Measurements from ENCODE around the gene GARIN6.
"Not testable (repeated sequence)": the region's sequence is repeated elsewhere in the genome, so short reads cannot be mapped to it uniquely, and the experiment has no call there.

The GARIN6 gene

DNA sequence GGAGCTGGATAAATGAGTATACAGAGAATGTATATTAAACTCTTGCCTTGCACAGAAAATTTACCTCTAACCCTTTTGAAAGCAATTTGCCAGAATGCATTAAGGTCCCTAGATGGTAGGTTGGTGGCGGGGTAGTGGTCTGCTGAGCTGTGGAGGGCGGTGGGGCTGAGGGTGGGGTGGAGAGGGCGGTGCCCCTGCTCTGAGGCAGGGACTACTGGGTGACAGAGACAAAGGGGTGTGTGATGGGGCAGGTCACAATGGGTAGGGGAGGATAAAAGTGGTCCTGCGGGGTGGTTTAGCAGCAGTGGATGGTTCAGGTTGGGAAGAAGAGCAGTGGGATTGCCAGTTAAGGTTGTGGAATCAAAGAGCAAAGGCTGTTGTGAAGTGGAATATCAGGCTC, at the start of gene GARIN6:
TSS of gene GARIN6 (plus strand) at position 301 of the 400 bp plus-strand sequence. CDS start 422 bp downstream, outside the sequence.
- Mint-ChIP-seq H3K4me3 (no peak within 1 kb of the TSS), H3K27ac (no peak within 1 kb of the TSS), H3K4me1 (ENCODE audit: low read depth) (no peaks in the 10 kb centered on the region), H3K36me3 (ENCODE audit: low read depth) (no peaks in the 10 kb centered on the region), H3K9me3 (no peaks in the 10 kb centered on the region), H3K27me3 (no peaks in the 10 kb centered on the region)

DNA sequence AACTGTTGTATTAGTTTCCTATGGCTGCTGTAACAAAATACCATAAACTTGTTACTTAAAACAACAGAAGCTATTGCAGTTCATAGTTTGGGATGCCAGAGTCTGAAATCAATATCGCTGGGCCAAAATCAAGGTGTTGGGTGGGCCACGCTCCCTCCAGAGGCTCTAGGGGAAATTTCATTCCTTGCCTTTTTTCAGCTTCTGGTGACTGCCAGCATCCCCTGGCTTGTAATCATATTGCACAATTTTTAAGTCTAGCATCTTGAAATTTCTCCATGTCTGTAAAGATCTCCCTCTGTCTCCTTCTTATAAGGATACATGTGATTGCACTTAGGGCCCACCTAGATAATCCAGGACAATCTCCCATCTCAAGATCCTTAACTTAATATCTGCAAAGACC, 48.8 kb upstream of the GARIN6 start:
- Mint-ChIP-seq H3K27me3 (no peaks in the 10 kb centered on the region), H3K4me1 (ENCODE audit: low read depth) (no peaks in the 10 kb centered on the region), H3K27ac (no peak overlapping the region), H3K36me3 (ENCODE audit: low read depth) (no peaks in the 10 kb centered on the region), H3K9me3 (no peaks in the 10 kb centered on the region), H3K4me3 (no peak overlapping the region)

DNA sequence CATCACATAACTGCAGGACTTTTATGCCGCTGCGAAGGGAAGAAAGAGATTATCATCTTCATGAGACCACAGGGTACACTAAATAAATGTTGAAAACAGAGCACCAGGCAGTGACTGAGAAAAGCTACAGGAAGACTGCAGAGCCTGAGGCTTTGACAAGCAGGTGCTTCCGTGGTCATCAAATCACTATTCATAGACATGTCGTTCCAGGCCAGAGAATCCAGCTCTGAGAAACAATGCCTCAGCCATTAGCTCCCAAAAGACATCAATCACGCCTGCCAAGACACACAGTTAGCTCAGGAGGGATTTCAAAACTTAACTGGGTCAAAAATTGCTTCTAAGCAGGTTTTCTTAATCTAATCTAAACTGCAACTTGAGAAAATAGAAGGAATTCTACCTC, 47.2 kb upstream of the GARIN6 start:
- Mint-ChIP-seq H3K36me3 (ENCODE audit: low read depth) (no peaks in the 10 kb centered on the region), H3K27ac (no peak overlapping the region), H3K27me3 (no peaks in the 10 kb centered on the region), H3K4me1 (ENCODE audit: low read depth) (no peaks in the 10 kb centered on the region), H3K4me3 (no peak overlapping the region), H3K9me3 (no peaks in the 10 kb centered on the region)

DNA sequence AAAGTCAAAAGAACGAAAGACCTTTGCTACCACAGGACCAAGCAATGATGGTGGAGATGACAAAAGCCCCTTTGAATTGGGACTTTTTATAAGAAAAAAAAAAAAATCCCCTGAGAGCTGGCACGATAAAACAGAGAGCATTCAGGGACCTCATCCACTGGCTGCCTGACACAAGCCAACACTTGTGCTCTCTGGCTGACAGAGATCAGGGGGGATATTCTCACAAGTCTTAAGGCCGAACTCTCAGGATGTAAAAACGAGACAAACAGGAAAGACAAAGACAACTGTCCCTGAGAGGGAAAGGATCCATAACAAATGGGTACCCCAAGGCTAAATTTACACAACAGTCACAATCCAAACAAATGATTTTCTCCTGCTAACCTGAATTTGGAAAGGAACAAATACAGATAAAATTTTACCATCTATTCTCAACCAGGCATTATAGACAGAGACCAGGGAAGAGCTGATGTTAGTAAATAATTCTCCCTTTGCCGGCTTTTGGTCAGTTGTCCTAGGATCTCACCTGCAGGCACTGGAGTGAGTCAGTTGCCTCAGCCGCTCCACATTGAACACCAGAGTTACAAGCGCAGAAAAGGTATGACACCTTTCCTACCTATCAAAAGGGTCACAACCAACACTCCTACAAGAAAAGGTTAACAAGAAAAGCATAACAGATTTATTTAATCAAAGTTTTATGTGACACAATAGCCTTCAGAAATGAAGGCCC, 37.9 kb upstream of the GARIN6 start:
- Mint-ChIP-seq H3K27me3 (no peaks in the 10 kb centered on the region), H3K4me3 (no peak overlapping the region), H3K9me3 (peaks cover 3% of the 10 kb centered on the region), H3K36me3 (ENCODE audit: low read depth) (no peaks in the 10 kb centered on the region), H3K27ac (no peak overlapping the region), H3K4me1 (ENCODE audit: low read depth) (no peaks in the 10 kb centered on the region)

DNA sequence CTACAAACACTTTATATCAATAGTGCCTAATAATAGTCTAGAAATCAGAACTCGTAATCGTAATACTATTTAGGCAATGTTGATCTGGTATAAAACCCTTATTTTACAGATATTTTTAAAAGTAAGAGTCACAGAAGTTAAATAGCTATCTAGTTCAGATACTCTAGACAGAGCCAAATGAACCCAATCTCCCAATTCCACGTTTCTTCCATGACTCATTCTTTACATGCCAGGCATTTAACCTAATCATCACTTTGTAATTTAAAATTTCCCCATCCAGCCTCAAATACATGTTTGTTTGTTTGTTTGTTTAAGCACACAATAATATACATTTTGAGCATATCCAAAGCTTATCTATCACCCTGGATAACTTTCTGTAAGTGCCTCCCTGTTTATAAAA, 36.4 kb upstream of the GARIN6 start:
- no peaks in the 10 kb centered on the region for H3K4me1 Mint-ChIP-seq (ENCODE audit: low read depth)

DNA sequence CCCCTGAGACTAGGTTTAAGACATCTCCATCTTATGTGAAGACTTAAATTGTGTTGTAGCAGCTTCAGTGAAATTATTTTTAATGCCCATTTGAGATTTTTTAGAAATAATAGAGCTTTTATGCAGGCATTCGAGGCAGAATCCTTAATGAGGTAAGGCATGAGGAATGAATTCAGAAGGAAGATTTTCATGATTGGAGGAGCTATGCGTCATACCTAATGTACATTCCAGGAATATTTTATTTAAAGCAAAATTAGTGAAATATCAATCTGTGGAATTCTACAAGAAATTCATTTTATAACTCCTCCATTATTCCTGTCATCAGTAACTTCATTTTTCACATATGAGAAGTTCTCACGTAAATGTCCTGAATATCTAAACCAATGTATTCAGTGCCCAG, 36.0 kb upstream of the GARIN6 start:
- Mint-ChIP-seq H3K36me3 (ENCODE audit: low read depth) (no peaks in the 10 kb centered on the region), H3K4me1 (ENCODE audit: low read depth) (no peaks in the 10 kb centered on the region), H3K4me3 (no peak overlapping the region), H3K27ac (no peak overlapping the region), H3K9me3 (peaks cover 3% of the 10 kb centered on the region), H3K27me3 (no peaks in the 10 kb centered on the region)

More for the DNA sequence above, 36.4 kb upstream of the GARIN6 start:
- Mint-ChIP-seq H3K27me3 (no peaks in the 10 kb centered on the region), H3K4me3 (no peak overlapping the region), H3K36me3 (ENCODE audit: low read depth) (no peaks in the 10 kb centered on the region), H3K9me3 (peaks cover 3% of the 10 kb centered on the region), H3K27ac (no peak overlapping the region)

DNA sequence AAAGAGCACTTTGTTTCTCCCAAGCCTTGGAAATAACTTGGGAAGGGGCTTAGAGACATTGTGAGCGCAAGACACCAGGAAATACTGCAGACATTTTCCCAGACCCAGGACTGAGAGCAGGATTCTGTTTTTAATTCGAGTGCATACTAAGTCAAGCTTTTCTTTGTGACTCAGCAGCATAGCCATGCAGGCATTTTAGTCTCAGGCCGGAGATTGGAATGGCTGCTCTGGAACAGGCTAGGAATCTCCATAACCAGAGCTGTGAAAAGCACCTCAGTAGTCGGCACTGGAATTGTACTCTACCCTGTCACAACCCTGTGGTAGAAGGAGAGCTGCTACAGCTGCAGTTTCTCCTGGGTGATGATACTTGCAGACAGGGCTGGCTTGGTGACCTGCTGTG, 28.9 kb upstream of the GARIN6 start:
- no peak overlapping the region for H3K27ac Mint-ChIP-seq
- no peaks in the 10 kb centered on the region for H3K4me1 Mint-ChIP-seq (ENCODE audit: low read depth)
- H3K4me3 Mint-ChIP-seq: no peak overlapping the region
- H3K27me3 Mint-ChIP-seq: no peaks in the 10 kb centered on the region
- no peaks in the 10 kb centered on the region for H3K36me3 Mint-ChIP-seq (ENCODE audit: low read depth)
- peaks cover 12% of the 10 kb centered on the region for H3K9me3 Mint-ChIP-seq

DNA sequence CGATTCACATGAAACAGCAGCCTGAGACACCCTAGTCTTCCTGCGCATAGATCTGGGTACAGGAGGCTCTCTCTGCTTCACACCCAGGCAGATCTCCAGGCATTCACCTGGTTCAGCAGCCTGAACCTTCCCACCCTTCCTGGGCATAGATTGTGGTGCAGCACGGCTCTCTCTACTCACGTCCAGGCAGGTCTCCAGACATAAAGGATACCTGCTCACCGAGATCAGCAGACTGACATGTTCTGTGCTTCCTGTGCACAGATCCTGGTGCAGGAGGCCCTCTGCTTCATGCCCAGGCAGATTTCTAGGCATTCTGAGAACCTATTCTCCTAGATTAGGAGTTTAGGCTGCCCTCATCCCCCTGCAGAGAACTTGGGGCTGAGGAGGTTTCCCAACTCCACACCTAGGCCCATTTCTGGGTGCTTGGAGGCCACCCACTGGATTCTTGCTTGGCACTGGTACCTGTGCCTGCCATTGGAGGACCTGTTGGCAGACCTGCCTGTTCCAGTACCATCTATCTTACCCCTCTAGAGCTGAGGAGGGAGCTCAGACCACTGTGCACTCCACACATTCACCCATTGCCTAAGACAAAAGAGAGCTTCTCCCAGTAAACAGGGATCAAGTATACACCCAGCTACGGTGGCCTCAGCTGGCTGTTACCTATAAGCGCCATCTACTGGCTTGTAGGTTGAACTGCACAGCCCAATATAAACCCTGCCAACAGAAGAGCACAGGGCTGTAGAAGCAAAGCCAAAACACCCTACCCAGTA, 28.0 kb upstream of the GARIN6 start:
- H3K27me3 Mint-ChIP-seq: no peaks in the 10 kb centered on the region
- no peaks in the 10 kb centered on the region for H3K36me3 Mint-ChIP-seq (ENCODE audit: low read depth)
- H3K9me3 Mint-ChIP-seq: peaks cover 12% of the 10 kb centered on the region
- no peak overlapping the region for H3K27ac Mint-ChIP-seq
- H3K4me1 Mint-ChIP-seq (ENCODE audit: low read depth): no peaks in the 10 kb centered on the region
- H3K4me3 Mint-ChIP-seq: no peak overlapping the region

DNA sequence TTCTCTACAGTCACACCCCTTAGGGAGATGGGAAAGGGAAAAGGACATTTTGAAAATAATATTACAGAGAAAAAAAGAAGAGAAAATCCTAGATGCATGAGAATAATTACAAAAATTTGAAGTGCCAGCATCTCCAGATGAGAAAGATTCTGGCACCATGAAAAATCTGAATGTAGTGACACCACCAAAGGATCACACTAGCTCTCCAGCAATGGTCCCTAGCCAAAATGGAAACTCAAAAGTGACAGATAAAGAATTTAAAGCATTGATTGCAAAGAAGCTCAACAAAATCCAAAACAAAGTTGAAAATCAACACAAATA, 27.4 kb upstream of the GARIN6 start:
- Mint-ChIP-seq H3K4me3 (no peak overlapping the region), H3K27me3 (no peaks in the 10 kb centered on the region), H3K36me3 (ENCODE audit: low read depth) (no peaks in the 10 kb centered on the region), H3K9me3 (peaks cover 12% of the 10 kb centered on the region), H3K27ac (no peak overlapping the region), H3K4me1 (ENCODE audit: low read depth) (no peaks in the 10 kb centered on the region)

DNA sequence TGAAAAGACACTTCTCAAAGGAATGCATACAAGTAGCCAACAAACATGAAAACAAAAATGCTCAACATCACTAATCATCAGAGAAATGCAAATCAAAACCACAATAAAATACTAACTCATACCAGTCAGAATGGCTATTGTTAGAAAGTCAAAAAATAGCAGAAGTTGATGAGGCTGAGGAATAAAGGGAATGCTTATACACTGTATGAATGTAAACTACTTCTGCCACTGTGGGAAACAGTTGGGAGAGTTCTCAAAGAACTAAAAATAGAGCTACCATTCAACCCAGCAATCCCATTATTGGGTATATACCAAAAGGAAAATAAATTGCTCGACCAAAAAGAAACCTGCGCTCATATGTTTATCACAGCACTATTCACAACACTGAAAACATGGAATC, 23.0 kb upstream of the GARIN6 start:
- H3K27ac Mint-ChIP-seq; H3K36me3 Mint-ChIP-seq (ENCODE audit: low read depth): not testable (repeated sequence)

DNA sequence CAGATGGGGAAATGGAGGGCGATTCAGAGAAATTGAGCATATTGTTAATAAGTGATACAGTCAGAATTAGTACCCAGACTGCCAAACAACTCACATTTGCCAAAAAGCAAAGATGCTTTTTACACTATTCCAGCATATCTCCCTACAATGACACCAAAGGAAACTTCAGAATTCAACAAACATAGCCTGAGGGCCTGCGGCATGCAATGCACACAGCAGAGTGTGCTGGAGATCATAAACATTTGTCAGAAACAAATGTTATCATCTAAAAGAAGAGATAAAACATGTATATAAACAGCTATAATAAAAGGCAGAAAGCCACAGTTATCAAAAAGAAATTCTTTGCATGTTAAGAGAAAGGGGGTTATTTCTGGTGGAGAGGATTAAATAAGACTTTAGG, 20.1 kb upstream of the GARIN6 start:
- no peaks in the 10 kb centered on the region for H3K4me1 Mint-ChIP-seq (ENCODE audit: low read depth)
- H3K36me3 Mint-ChIP-seq (ENCODE audit: low read depth): no peaks in the 10 kb centered on the region
- no peak overlapping the region for H3K27ac Mint-ChIP-seq
- H3K27me3 Mint-ChIP-seq: no peaks in the 10 kb centered on the region
- H3K4me3 Mint-ChIP-seq: no peak overlapping the region
- H3K9me3 Mint-ChIP-seq: no peaks in the 10 kb centered on the region

More for the DNA sequence above, 23.0 kb upstream of the GARIN6 start:
- not testable (repeated sequence) for H3K4me3 Mint-ChIP-seq; H3K4me1 Mint-ChIP-seq (ENCODE audit: low read depth); H3K27me3 Mint-ChIP-seq
- peaks cover 12% of the 10 kb centered on the region for H3K9me3 Mint-ChIP-seq

DNA sequence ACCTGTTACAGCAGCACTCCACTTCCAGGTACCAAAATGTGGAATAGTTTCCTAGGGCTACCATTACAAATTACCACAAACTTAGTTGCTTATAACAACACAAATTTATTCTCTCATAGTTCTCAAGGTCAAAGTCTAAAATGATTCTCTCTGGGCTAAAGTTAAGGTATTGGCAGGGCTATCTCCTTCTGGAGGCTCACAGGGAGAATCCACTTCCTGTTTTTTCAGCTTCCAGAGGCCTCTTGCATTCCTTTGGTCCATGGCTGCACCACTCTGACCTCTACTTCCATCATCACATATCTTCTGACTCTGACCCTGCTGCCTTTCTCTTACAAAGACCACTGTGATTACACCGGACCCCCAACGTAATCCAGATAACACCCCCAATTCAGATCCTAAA, 2.9 kb upstream of the GARIN6 start:
- Mint-ChIP-seq H3K4me3 (no peak overlapping the region), H3K9me3 (no peaks in the 10 kb centered on the region), H3K27ac (no peak overlapping the region), H3K36me3 (ENCODE audit: low read depth) (no peaks in the 10 kb centered on the region), H3K4me1 (ENCODE audit: low read depth) (no peaks in the 10 kb centered on the region), H3K27me3 (no peaks in the 10 kb centered on the region)

DNA sequence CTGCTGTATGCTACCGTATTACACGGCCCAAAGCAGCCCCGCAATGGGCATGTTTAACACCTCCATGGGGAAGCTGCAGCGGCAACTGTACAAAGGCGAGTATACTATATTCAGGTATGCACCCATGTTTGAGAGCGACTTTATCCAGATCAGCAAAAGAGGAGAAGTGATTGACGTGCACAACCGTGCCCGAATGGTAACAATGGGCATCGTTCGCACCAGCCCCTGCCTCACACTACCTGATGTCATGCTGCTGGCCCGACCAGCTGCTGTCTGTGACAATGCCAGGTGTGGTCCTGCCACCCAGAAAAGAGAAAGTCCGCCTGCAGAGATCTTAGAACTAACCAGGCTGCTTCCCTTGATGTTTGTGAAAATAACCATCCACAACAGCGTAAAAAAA, 630 bp downstream of the GARIN6 start:
- Mint-ChIP-seq H3K9me3 (no peaks in the 10 kb centered on the region), H3K27ac (no peak overlapping the region), H3K4me1 (ENCODE audit: low read depth) (no peaks in the 10 kb centered on the region), H3K36me3 (ENCODE audit: low read depth) (no peaks in the 10 kb centered on the region), H3K4me3 (no peak overlapping the region), H3K27me3 (no peaks in the 10 kb centered on the region)

DNA sequence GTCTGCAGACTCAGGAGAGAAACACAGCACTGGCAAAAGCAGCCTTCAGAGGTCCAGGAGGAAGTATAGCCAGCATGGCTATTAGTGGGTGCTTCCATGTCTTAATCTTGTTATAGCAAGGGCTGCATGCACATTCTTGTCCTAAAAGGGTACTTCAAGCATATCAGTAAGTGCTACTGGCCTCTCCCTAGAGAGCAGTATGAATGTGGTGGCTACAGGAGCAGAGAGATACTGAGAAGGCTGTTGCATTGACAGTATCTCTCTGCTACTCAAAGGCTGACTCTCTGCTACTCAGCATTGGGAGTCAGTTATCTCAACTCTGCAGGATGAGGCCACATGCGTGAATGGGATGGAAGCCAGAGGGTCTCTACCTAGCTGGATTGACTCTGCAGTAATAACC, 2.0 kb downstream of the GARIN6 start:
- Mint-ChIP-seq H3K4me3 (no peak overlapping the region), H3K27ac (no peak overlapping the region), H3K36me3 (ENCODE audit: low read depth) (no peaks in the 10 kb centered on the region), H3K9me3 (no peaks in the 10 kb centered on the region), H3K27me3 (no peaks in the 10 kb centered on the region), H3K4me1 (ENCODE audit: low read depth) (no peaks in the 10 kb centered on the region)

DNA sequence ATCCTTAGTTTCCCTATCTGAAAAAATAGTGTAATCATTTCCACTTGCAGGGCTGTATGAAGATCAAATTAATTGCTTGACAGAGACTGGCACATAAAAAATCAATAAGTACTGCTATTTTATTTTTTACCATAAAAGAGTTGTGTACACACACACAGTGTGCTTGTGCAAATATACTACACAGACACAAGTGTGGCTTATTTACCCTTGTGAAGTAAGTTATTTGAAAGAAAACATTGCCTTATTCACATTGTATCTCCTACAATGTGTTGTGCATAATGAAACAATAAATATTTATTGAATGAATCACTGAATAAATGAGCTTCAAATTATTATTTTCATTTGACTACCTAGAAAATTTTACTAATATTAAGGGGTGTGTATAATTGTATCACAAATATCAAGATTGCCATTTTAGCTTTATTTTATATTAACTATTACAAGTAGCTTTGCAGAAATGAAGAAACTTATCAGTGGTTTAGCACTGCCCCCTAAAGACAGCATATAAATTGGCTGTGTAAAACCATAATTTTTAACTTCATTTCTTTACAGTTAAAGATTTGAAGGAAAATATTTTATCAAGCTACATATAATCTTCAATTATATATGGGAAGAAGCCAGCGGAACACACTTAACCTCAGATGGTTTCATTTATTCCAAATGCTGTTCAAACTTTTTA, 11.3 kb downstream of the GARIN6 start:
- Mint-ChIP-seq H3K4me3 (no peak overlapping the region), H3K27me3 (no peaks in the 10 kb centered on the region), H3K4me1 (ENCODE audit: low read depth) (no peaks in the 10 kb centered on the region), H3K27ac (no peak overlapping the region), H3K36me3 (ENCODE audit: low read depth) (no peaks in the 10 kb centered on the region), H3K9me3 (no peaks in the 10 kb centered on the region)

Data from stimulated activated naive CD8-positive, alpha-beta T cell treated with anti-CD3 and anti-CD28 coated beads, Interleukin-15, Interleukin-2, amounts not matched to agents 100 ng/mL and 50 ng/mL, for 24 hours (primary cell).